ENCODE measurements around the gene KCNN3. TPM values are rescaled to one million over a fixed set of nuclear protein-coding genes. Genes with fewer than 3 reads are reported as not detected.
A peak's percentile ranks its signal among the peaks of the same experiment; 100 is the strongest.

KCNN3 gene
- total and polyA plus RNA-seq, 2 of the 13 experiments (the other 11 are each of a cell fraction or from before 2014, with no cell fraction given): not detected

GRCh38 chr1:154870115-154870571 lies at the start of gene KCNN3 (continued):
- TF ChIP-seq GATA4 (IDR thresholded peaks at IDR 0.05; ENCODE audit: borderline replicate concordance, low read depth) (no peak), HDAC6 (IDR thresholded peaks at IDR 0.05; ENCODE audit: low read depth, low read length) (no peak), IKZF1 (IDR thresholded peaks at IDR 0.05) (no peak), DNMT3B (CRISPR knock-in tag; conservative IDR thresholded peaks at IDR 0.05) (no peak), JARID2 (CRISPR knock-in tag; IDR thresholded peaks at IDR 0.05; ENCODE audit: insufficient replicate concordance) (no peak), MTF2 (CRISPR knock-in tag; IDR thresholded peaks at IDR 0.05; ENCODE audit: borderline replicate concordance) (no peak), FOXO4 (CRISPR knock-in tag; conservative IDR thresholded peaks at IDR 0.05) (no peak), ZNF232 (CRISPR knock-in tag; IDR thresholded peaks at IDR 0.05; ENCODE audit: borderline replicate concordance) (no peak), ZNF687 (CRISPR knock-in tag; IDR thresholded peaks at IDR 0.05) (peak; percentile 14; the same call in 1 of the 2 replicates), PPARG (CRISPR knock-in tag; conservative IDR thresholded peaks at IDR 0.05) (no peak), THAP11 (CRISPR knock-in tag; IDR thresholded peaks at IDR 0.05) (peak; percentile 98), ATRX (CRISPR knock-in tag; IDR thresholded peaks at IDR 0.05; ENCODE audit: borderline replicate concordance) (no peak), GZF1 (CRISPR knock-in tag; IDR thresholded peaks at IDR 0.05) (no peak)
- TF ChIP-seq, protein P1, sequence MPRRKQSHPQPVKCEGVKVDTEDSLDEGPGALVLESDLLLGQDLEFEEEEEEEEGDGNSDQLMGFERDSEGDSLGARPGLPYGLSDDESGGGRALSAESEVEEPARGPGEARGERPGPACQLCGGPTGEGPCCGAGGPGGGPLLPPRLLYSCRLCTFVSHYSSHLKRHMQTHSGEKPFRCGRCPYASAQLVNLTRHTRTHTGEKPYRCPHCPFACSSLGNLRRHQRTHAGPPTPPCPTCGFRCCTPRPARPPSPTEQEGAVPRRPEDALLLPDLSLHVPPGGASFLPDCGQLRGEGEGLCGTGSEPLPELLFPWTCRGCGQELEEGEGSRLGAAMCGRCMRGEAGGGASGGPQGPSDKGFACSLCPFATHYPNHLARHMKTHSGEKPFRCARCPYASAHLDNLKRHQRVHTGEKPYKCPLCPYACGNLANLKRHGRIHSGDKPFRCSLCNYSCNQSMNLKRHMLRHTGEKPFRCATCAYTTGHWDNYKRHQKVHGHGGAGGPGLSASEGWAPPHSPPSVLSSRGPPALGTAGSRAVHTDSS (CRISPR knock-in tag; conservative IDR thresholded peaks at IDR 0.05): no peak
- TF ChIP-seq, protein P2, sequence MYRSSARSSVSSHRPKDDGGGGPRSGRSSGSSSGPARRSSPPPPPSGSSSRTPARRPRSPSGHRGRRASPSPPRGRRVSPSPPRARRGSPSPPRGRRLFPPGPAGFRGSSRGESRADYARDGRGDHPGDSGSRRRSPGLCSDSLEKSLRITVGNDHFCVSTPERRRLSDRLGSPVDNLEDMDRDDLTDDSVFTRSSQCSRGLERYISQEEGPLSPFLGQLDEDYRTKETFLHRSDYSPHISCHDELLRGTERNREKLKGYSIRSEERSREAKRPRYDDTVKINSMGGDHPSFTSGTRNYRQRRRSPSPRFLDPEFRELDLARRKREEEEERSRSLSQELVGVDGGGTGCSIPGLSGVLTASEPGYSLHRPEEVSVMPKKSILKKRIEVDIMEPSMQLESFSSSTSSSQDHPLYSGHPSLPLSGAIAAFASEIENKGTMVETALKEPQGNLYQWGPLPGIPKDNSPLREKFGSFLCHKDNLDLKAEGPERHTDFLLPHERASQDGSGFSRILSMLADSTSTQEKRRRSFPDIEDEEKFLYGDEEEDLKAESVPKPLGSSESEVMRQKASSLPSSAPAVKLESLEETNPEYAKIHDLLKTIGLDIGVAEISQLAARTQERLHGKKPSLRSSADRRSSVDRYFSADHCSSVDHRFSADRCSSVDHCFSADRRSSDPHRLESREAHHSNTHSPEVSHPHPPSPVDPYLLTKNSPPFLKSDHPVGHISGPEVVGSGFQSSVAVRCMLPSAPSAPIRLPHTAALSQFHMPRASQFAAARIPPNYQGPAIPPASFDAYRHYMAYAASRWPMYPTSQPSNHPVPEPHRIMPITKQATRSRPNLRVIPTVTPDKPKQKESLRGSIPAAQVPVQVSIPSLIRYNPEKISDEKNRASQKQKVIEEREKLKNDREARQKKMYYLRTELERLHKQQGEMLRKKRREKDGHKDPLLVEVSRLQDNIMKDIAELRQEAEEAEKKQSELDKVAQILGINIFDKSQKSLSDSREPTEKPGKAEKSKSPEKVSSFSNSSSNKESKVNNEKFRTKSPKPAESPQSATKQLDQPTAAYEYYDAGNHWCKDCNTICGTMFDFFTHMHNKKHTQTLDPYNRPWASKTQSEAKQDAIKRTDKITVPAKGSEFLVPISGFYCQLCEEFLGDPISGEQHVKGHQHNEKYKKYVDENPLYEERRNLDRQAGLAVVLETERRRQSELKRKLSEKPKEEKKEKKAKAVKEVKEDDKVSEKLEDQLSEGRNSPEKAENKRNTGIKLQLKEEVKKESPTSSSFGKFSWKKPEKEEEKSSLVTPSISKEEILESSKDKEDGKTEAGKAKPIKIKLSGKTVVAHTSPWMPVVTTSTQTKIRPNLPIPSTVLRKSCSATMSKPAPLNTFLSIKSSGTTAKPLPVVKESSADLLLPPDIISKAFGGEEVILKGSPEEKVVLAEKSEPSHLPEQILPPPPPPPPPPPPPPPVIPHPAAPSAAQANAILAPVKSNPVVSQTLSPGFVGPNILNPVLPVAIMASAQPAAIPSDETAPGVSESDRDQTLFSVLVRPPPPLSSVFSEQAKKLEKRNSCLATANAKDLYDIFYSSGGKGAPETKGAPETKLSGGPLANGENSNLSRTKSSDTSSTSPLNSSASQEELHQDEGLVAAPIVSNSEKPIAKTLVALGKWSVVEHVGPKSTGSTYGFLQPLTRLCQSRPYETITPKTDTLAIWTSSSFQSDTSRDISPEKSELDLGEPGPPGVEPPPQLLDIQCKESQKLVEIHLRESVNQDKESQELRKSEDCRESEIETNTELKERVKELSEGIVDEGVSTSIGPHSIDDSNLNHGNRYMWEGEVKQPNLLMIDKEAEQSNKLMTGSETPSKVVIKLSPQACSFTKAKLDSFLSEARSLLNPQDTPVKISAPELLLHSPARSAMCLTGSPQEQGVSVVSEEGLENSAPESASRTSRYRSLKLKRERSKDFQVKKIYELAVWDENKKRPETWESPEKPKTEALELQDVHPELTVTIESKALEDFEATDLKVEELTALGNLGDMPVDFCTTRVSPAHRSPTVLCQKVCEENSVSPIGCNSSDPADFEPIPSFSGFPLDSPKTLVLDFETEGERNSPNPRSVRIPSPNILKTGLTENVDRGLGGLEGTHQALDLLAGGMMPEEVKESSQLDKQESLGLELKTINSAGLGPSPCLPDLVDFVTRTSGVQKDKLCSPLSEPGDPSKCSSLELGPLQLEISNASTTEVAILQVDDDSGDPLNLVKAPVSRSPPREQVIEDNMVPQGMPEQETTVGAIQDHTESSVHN (CRISPR knock-in tag; IDR thresholded peaks at IDR 0.05): no peak

Data from HepG2 (cell line).